IMR-90 (cell line): Measurements from ENCODE around the gene CD244. TPM values are rescaled to one million over a fixed set of nuclear protein-coding genes. Genes with fewer than 3 reads are reported as not detected.

Source experiments
- ATAC-seq: fragments of 200-7000 bp; cut with Tn5 transposase; 2 replicates; pipeline ENCODE4 v1.9.1; 2020; ENCODE audit warnings: low read depth, mild to moderate bottlenecking, moderate library complexity
- BruUV-seq: library from RNA; stranded (reverse); fragments of 400-500 nt; replicated peaks from 2 replicates; lab custom pipeline; 2021; lab: Mats Ljungman, UMichigan
- CTCF ChIA-PET: fragments of 300-600 bp; formaldehyde crosslinking; extraction: SDS; loops from one replicate; lab custom pipeline; 2021; ENCODE audit warnings: antibody characterized with exemption; lab: Yijun Ruan, JAX
- POLR2A ChIA-PET: fragments of 300-600 bp; sonication (Branson Sonifier 250); formaldehyde crosslinking; loops from one replicate; lab custom pipeline; 2022; ENCODE audit warnings: antibody characterized with exemption; ENCODE audit not compliant: unreplicated experiment; lab: Charles Lee
- DNase-seq: peaks from one replicate; pipeline ENCODE4 v3.0.0; 2013
- H2AFZ ChIP-seq: replicated peaks from 2 replicates; pipeline ENCODE3; 2013; ENCODE audit warnings: low read length, mild to moderate bottlenecking; ENCODE audit not compliant: poor library complexity
- H2AK5ac ChIP-seq: 2 replicates; pipeline ENCODE4 v1.6.1; 2013; ENCODE audit warnings: low read depth, low read length, inconsistent platforms
- H2AK9ac ChIP-seq: replicated peaks from 2 replicates; pipeline ENCODE3; 2013; ENCODE audit warnings: mild to moderate bottlenecking, low read depth, low read length, moderate library complexity; ENCODE audit not compliant: poor library complexity
- H2BK120ac ChIP-seq: 2 replicates; pipeline ENCODE4 v1.6.1; 2013; ENCODE audit warnings: low read depth, low read length, inconsistent platforms
- H2BK15ac ChIP-seq: 3 replicates; pipeline ENCODE4 v1.6.1; 2013; ENCODE audit warnings: low read depth, low read length, inconsistent platforms
- H2BK20ac ChIP-seq: 2 replicates; pipeline ENCODE4 v1.6.1; 2013; ENCODE audit warnings: low read depth, mild to moderate bottlenecking, inconsistent platforms, low read length, moderate library complexity
- H2BK5ac ChIP-seq: 2 replicates; pipeline ENCODE4 v1.6.1; 2013; ENCODE audit warnings: mild to moderate bottlenecking, low read depth, low read length, inconsistent platforms; ENCODE audit not compliant: poor library complexity, severe bottlenecking
- H3K14ac ChIP-seq: replicated peaks from 2 replicates; pipeline ENCODE4 v1.6.1; 2013; ENCODE audit warnings: low read depth, low read length, inconsistent platforms
- H3K18ac ChIP-seq: 2 replicates; pipeline ENCODE4 v1.6.1; 2013; ENCODE audit warnings: low read depth, low read length, control low read depth
- H3K23ac ChIP-seq: 2 replicates; pipeline ENCODE4 v1.6.1; 2013; ENCODE audit warnings: low read depth, low read length, inconsistent platforms
- H3K27ac ChIP-seq: 2 replicates; pipeline ENCODE4 v1.5.1; 2013; ENCODE audit warnings: mild to moderate bottlenecking, control low read depth, low read length; ENCODE audit not compliant: insufficient read depth
- H3K27me3 ChIP-seq: 2 replicates; pipeline ENCODE4 v1.6.1; 2013; ENCODE audit warnings: low read length; ENCODE audit not compliant: control insufficient read depth, insufficient read depth
- H3K36me3 ChIP-seq: 2 replicates; pipeline ENCODE4 v1.6.1; 2013; ENCODE audit warnings: low read length, mixed read lengths; ENCODE audit not compliant: control insufficient read depth, insufficient read depth
- H3K4ac ChIP-seq: 2 replicates; pipeline ENCODE4 v1.6.1; 2013; ENCODE audit warnings: low read depth, low read length, inconsistent platforms
- H3K4me1 ChIP-seq: 2 replicates; pipeline ENCODE4 v1.6.1; 2013; ENCODE audit warnings: low read length, mixed read lengths; ENCODE audit not compliant: control insufficient read depth, insufficient read depth
- H3K4me2 ChIP-seq: 2 replicates; pipeline ENCODE4 v1.6.1; 2013; ENCODE audit warnings: low read depth, mild to moderate bottlenecking, control low read depth, low read length, moderate library complexity
- H3K4me3 ChIP-seq: 2 replicates; pipeline ENCODE4 v1.5.1; 2013; ENCODE audit warnings: low read depth, mild to moderate bottlenecking, control low read depth, low read length, moderate library complexity; ENCODE audit not compliant: insufficient read depth
- H3K56ac ChIP-seq: 2 replicates; pipeline ENCODE4 v1.6.1; 2013; ENCODE audit warnings: low read length, inconsistent platforms; ENCODE audit not compliant: insufficient read depth; ENCODE audit errors: extremely low read depth
- H3K79me1 ChIP-seq, 2 experiments: 2 replicates each; pipeline ENCODE4 v1.6.1; 2013; ENCODE audit warnings: low read length in 2 of 2, inconsistent platforms in 1 of 2, low read depth in 1 of 2
- H3K9ac ChIP-seq: 2 replicates; pipeline ENCODE4 v1.6.1; 2013; ENCODE audit warnings: low read depth, low read length, control low read depth
- H3K9me1 ChIP-seq: 2 replicates; pipeline ENCODE4 v1.6.1; 2013; ENCODE audit warnings: low read length, inconsistent platforms; ENCODE audit not compliant: insufficient read depth
- H3K9me3 ChIP-seq: 2 replicates; pipeline ENCODE4 v1.6.1; 2013; ENCODE audit warnings: low read length; ENCODE audit not compliant: control insufficient read depth, insufficient read depth
- H4K20me1 ChIP-seq: 2 replicates; pipeline ENCODE4 v1.6.1; 2013; ENCODE audit warnings: low read length, inconsistent platforms; ENCODE audit not compliant: insufficient read depth
- H4K5ac ChIP-seq: 2 replicates; pipeline ENCODE4 v1.6.1; 2013; ENCODE audit warnings: mild to moderate bottlenecking, low read depth, low read length, control low read depth
- H4K8ac ChIP-seq, 2 experiments: 2 replicates each; pipeline ENCODE4 v1.6.1; 2013; ENCODE audit warnings: low read depth in 2 of 2, low read length in 2 of 2, control low read depth in 1 of 2, inconsistent platforms in 1 of 2
- H4K91ac ChIP-seq: 2 replicates; pipeline ENCODE4 v1.6.1; 2013; ENCODE audit warnings: low read depth, low read length, inconsistent platforms; ENCODE audit not compliant: insufficient read depth
- CHD1 ChIP-seq: IDR thresholded peaks from 2 replicates; pipeline ENCODE4 v1.6.1; 2012; ENCODE audit warnings: low read depth, low read length, improper control_type of control experiment
- ELK1 ChIP-seq: fragments of 150-350 bp; IDR thresholded peaks from 2 replicates; pipeline ENCODE4 v1.6.1; 2016; ENCODE audit warnings: low read depth, mild to moderate bottlenecking, low read length, moderate library complexity, borderline replicate concordance
- RAD21 ChIP-seq: IDR thresholded peaks from 2 replicates; pipeline ENCODE4 v1.6.1; 2012; ENCODE audit warnings: low read length, improper control_type of control experiment
- WGBS, 2 experiments: methylation state at CpG; one replicate each; pipeline versions ENCODE4 v1.1.5 to v1.1.7; 2013; ENCODE audit warnings: missing lambda C conversion rate in 2 of 2; ENCODE audit not compliant: insufficient read length in 1 of 2; ENCODE audit errors: extremely low coverage in 2 of 2; 5-methylcytosine and 5-hydroxymethylcytosine counted together
- dilution Hi-C: fragments of 300-500 bp; cut with HindIII; formaldehyde crosslinking; loops from one replicate; pipeline ENCODE4 v1.14.3; 2018; ENCODE audit warnings: low sequenced_read_pairs; ENCODE audit not compliant: unreplicated experiment
- in situ Hi-C: fragments of 300-500 bp; cut with MboI; formaldehyde crosslinking; loops from 3 replicates; pipeline ENCODE4 v1.14.3; 2019; ENCODE audit warnings: low sequenced_read_pairs, inconsistent platforms, mixed read lengths
- intact Hi-C: fragments of 100-400 bp; cut with micrococcal nuclease; formaldehyde crosslinking; loops from 2 replicates; pipeline ENCODE4 v1.10.0; 2022
- polyA plus RNA-seq, 3 experiments: library from polyadenylated mRNA; depleted of rRNA; stranded (reverse); fragments of >200 nt; gene quantifications; 2 replicates each; pipeline ENCODE4 v1.2.3, GENCODE V29; 2012; ENCODE audit warnings: low replicate concordance in 1 of 3
- total RNA-seq: library from RNA; depleted of rRNA; stranded (reverse); fragments of >200 nt; gene quantifications from 2 replicates; pipeline ENCODE4 v1.2.3, GENCODE V29; 2012

The CD244 gene
- total and polyA plus RNA-seq, 2 of the 4 experiments (the other 2 are of a cell fraction) = not detected

GRCh38 chr1:160853754-160854153, 8.9 kb downstream of the CD244 start:
- Histone ChIP-seq H3K27me3 (no peaks in the 10 kb centered on the region), H2BK15ac (no peak overlapping the region), H3K9ac (no peak overlapping the region), H3K56ac (no peak overlapping the region), H2BK5ac (no peak overlapping the region), H3K27ac (no peak overlapping the region), H2AK5ac (no peak overlapping the region), H3K9me3 (no peaks in the 10 kb centered on the region), H4K5ac (no peak overlapping the region), H3K4ac (no peak overlapping the region), H3K4me2 (no peak overlapping the region), H3K36me3 (no peaks in the 10 kb centered on the region), H3K4me1 (no peaks in the 10 kb centered on the region), H4K8ac (no peak overlapping the region), H3K9me1 (no peaks in the 10 kb centered on the region), H4K20me1 (no peaks in the 10 kb centered on the region), H2AFZ (no peak overlapping the region), H2AK9ac (no peak overlapping the region), H2BK20ac (no peak overlapping the region), H3K23ac (no peak overlapping the region), H2BK120ac (no peak overlapping the region), H3K79me1 (no peaks in the 10 kb centered on the region), H3K4me3 (no peak overlapping the region), H3K14ac (no peak overlapping the region), H3K18ac (no peak overlapping the region), H4K91ac (no peak overlapping the region)
- CTCF ChIA-PET = no interaction called here
- dilution Hi-C loops = no loop called here
- in situ Hi-C loops = no loop called here
- intact Hi-C loops = no loop called here
- POLR2A ChIA-PET = no interaction called here
- DNase-seq (no peak), ATAC-seq (no peak)
- no peak for TF ChIP-seq CHD1
- TF ChIP-seq RAD21 = no peak
- TF ChIP-seq ELK1 = no peak
- BruUV-seq = no TSS peak
- 33% methylated on average over 1 of the region's 2 CpGs; no CpG with 5 or more reads in 1 of the 2 experiments for WGBS, 2 experiments
